Mononuclear cell (primary cell): Measurements from ENCODE around the gene RAD51D. TPM values are rescaled to one million over a fixed set of nuclear protein-coding genes. Genes with fewer than 3 reads are reported as not detected.
"Not testable (repeated sequence)": the region's sequence is repeated elsewhere in the genome, so short reads cannot be mapped to it uniquely, and the experiment has no call there.

Source experiments
- H3K27me3 ChIP-seq: 2 replicates; pipeline ENCODE4 v1.6.0; 2011; ENCODE audit warnings: low read length, control low read depth; ENCODE audit not compliant: insufficient read depth
- H3K4me1 ChIP-seq: 2 replicates; pipeline ENCODE4 v1.5.1; 2011; ENCODE audit warnings: mild to moderate bottlenecking, low read length, control low read depth; ENCODE audit not compliant: insufficient read depth
- H3K4me3 ChIP-seq: 2 replicates; pipeline ENCODE4 v1.5.1; 2011; ENCODE audit warnings: mild to moderate bottlenecking, low read length, moderate library complexity
- H3K9me3 ChIP-seq: 2 replicates; pipeline ENCODE4 v1.5.1; 2011; ENCODE audit warnings: low read depth, mild to moderate bottlenecking, control low read depth, low read length
- total RNA-seq: library from RNA; depleted of rRNA; stranded (reverse); fragments of >200 nt; gene quantifications from one replicate; pipeline ENCODE4 v1.2.3, GENCODE V29; 2012

The RAD51D gene
- total RNA-seq, 1 donor = 2.5 TPM

DNA sequence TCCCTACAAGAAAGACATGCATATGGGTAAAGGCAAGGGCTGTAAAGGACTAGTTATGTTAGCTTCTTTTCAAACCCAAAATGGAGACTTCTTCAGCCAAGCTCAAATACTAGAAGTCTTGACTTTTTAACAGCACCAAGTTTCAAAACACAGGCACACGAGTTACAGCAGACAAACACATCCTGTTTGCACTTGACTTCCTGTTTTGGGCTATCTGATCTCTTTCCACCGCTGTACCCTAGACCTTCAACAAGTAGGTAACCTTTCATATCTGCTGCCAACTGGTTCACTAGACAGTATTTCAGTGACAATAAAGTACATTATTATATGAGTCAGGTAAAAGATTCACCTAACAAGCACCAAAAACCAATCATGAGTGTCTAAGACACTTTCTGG, 68.5 kb downstream of the RAD51D start:
- H3K27me3 ChIP-seq = no peaks in the 10 kb centered on the region
- no peaks in the 10 kb centered on the region for H3K9me3 ChIP-seq
- H3K4me3 ChIP-seq = no peak overlapping the region
- H3K4me1 ChIP-seq = peaks cover 68% of the 10 kb centered on the region

DNA sequence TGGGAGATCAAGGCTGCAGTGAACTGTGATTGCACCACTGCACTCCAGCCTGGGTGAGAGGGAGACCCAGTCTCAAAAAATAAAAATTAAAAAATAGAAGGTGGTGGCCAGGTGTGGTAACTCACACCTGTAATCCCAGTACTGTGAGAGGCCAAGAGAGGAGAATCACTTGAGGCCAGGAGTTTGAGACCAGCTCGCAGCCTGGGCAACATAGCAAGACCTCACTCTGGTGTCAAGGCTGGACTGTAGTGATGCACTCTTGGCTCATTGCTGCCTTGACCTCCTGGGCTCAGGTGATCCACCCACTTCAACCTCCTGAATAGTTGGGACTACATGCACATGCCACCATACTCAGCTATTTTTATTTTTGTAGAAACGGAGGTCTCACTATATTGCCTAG, 69.5 kb downstream of the RAD51D start:
- no peaks in the 10 kb centered on the region for H3K9me3 ChIP-seq
- no peak overlapping the region for H3K4me3 ChIP-seq
- peaks cover 78% of the 10 kb centered on the region for H3K4me1 ChIP-seq
- no peaks in the 10 kb centered on the region for H3K27me3 ChIP-seq

DNA sequence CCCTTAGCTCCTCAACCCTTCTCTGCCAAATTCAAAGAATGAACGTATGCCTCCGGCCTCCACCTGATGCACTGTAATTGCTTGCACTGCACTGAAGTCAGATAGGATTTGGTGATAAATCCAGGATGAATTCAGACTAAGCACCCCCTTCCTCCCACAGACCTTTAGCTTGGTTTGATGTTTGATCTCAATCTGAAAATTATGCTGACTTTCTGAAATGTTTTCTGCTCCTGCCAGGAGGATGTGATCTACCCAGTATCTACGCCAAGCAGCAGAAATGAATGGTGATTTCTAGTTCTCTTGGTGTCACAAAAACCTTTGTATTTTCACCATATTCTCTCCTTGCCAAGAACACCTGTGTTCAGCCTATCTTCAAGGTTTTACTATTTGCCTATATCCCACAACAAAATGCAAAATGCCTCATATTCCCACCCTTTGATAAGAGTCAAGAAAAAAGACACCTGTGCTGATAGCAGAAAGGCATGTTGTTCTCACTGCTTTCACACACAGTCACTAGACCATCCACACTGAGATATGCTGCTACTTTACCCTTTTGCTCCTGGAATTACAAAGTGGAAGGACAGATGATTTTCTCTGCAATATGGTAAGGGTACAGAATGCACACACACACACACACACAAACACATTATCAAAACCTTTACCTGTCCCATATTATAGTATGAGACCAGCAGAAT, 70.8 kb downstream of the RAD51D start:
- H3K4me3 ChIP-seq = no peak overlapping the region
- no peaks in the 10 kb centered on the region for H3K27me3 ChIP-seq
- no peaks in the 10 kb centered on the region for H3K9me3 ChIP-seq
- peaks cover 89% of the 10 kb centered on the region for H3K4me1 ChIP-seq

DNA sequence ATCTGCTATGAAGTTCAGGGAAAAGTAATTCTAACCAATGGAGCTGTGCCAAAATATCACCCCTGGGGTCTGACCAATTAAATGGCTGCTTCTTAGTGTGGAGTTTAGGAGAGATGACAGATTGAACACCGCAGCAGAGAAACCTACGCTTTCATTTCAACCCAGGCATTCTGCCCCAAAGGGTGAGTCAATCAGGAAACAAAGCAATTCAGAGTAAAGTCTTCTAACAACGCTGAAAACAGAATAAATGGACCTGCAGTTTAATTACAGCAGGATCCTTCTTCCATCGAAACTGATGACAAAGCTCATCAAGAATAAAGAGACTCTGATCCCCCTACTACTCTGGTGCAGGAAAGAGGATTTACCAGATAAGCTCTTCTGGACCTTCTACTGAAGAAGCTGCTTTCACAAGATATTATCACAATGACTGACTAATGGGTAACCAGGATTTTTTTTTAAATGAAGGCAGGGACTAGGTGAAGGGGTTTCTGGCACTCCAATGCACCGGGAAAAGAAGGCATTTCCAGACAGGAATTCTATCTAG, 72.8 kb downstream of the RAD51D start:
- peak overlapping the region; percentile 5 for H3K4me3 ChIP-seq
- no peaks in the 10 kb centered on the region for H3K9me3 ChIP-seq
- H3K27me3 ChIP-seq = no peaks in the 10 kb centered on the region
- H3K4me1 ChIP-seq = peaks cover 69% of the 10 kb centered on the region

DNA sequence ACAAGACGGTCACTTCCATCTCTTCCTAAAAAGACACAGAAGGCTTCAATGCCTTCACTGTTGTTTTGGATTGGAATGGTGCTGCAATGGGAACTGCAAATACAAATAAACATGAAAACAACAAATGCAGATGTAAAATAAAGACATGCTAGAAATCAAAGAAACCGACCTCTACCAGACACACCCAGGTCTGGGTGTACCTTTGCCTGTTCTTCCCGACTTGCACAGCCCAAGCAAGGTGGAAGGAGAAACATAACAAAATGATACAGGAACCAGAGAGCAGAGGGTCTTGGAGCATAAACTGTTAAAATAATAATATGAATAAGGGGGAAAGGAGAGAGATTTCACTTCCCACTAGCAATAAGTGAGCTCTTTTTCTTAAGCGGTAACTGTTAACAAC, 73.4 kb downstream of the RAD51D start:
- H3K4me1 ChIP-seq = peaks cover 64% of the 10 kb centered on the region
- H3K27me3 ChIP-seq = no peaks in the 10 kb centered on the region
- no peaks in the 10 kb centered on the region for H3K9me3 ChIP-seq
- H3K4me3 ChIP-seq = peak overlapping the region; percentile 2

DNA sequence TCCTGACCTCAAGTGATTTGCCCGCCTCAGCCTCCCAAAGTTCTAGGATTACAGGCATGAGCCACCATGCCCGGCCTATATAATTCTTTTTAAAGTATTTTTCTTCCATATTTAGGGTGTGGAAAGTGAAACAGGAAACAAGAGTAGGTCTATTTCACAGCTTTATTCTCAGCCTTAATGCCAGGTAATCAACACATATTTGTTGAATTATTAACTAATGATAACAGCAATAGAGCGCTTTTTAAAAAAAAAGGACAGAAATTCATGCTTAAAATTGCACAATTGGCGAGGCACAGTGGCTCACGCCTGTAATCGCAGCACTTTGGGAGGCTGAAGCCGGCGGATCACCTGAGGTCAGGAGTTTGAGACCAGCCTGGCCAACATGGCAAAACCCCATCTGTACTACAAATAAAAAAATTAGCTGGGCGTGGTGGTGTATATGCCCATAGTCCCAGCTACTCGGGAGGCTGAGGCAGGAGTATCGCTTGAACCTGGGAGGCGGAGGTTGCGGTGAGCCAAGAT, 74.1 kb downstream of the RAD51D start:
- not testable (repeated sequence) for H3K4me3 ChIP-seq, H3K27me3 ChIP-seq, H3K9me3 ChIP-seq
- H3K4me1 ChIP-seq = peaks cover 59% of the 10 kb centered on the region

DNA sequence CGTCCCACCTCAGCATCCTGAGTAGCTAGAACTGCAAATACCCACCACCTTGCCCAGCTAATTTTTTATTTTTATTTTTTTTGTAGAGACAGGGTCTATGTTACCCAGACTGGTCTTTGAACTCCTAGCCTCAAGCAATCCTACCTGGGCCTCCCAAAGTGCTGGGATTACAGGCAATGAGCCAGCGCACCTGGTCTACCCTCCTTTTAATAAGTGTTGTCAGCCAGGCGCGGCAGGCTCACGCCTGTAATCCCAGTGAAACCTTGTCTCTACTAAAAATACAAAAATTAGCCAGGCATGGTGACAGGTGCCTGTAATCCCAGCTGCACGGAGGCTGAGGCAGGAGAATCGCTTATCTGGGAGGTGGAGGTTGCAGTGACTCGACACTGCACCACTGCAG, 75.5 kb downstream of the RAD51D start:
- H3K4me1 ChIP-seq = peaks cover 45% of the 10 kb centered on the region

More for the DNA sequence above, 75.5 kb downstream of the RAD51D start:
- Histone ChIP-seq H3K4me3 (no peak overlapping the region), H3K27me3 (no peaks in the 10 kb centered on the region), H3K9me3 (no peaks in the 10 kb centered on the region)

Other genes starting within 250 kb of the RAD51D start
- gene CCT6B, start 158.4 kb downstream of the RAD51D start, total RNA-seq = 2.8 TPM
- gene ZNF830, start 158.3 kb downstream of the RAD51D start, total RNA-seq = 26.7 TPM
- gene LIG3, start 139.3 kb downstream of the RAD51D start, total RNA-seq = 29.5 TPM
- 45.0 TPM for gene RFFL, start 56.2 kb downstream of the RAD51D start, total RNA-seq
- not detected for gene FNDC8, start 1.8 kb upstream of the RAD51D start, total RNA-seq
- gene NLE1, start 22.4 kb upstream of the RAD51D start, total RNA-seq = 8.3 TPM
- gene UNC45B, start 28.0 kb upstream of the RAD51D start, total RNA-seq = 0.94 TPM
- gene SLC35G3, start 74.5 kb upstream of the RAD51D start, total RNA-seq = not detected
- 47.8 TPM for gene SLFN5, start 123.2 kb upstream of the RAD51D start, total RNA-seq